HG03439 (cell line): ENCODE measurements around the gene L3MBTL3.
A peak's percentile ranks its signal among the peaks of the same experiment; 100 is the strongest.

Experiments used
- ATAC-seq: cut with Tn5 transposase; IDR thresholded peaks from one replicate; pipeline ENCODE4 v1.9.1; 2021; ENCODE audit warnings: mild to moderate bottlenecking, moderate library complexity; ENCODE audit not compliant: unreplicated experiment

The L3MBTL3 gene

DNA sequence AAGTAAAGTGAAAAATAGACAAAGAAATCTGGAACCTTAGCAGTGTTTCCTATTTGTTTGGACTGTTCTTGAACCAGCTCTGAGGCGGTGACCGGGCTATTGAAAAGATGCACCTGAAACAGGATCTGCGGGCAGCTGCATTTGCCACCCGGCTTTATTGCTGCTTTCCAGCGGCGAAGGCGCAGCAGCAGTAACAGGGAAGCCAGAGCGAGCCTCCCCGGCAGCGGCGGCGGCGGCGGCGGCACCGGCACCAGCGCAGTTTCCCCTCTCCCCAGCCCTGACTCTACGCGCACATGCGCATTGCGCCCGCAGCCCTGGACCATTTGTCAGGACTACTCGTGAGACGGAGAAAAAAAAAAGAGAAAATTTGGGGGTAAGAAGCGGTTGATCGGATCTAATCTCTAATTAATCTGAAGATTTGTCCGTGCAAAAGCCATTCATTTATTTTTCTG lies at the start of gene L3MBTL3:
Gene L3MBTL3 (plus strand): TSS at position 290 of the 452 bp plus-strand sequence. CDS start 24,119 bp downstream, outside the sequence.
- peak; percentile 64 for ATAC-seq

DNA sequence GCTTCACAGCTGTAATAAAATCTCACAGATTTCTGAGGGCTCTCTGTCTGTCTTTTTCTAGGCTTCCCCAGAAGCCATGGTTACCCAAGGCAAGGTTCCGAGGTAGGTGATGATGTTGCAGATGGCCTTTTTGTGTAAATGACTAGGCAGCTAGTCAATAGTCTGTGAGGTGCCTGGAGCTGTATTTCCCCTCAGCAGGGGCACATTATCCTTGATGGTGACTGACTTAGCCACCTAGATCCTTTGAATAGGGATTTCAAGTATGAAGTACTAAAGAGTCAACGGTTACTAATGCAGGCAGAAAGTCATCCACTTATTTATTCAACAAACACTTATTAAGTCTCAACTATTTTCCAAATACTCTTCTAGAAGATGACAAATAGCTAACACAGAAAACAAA lies 49.3 kb upstream of the L3MBTL3 start:
- ATAC-seq = no peak

DNA sequence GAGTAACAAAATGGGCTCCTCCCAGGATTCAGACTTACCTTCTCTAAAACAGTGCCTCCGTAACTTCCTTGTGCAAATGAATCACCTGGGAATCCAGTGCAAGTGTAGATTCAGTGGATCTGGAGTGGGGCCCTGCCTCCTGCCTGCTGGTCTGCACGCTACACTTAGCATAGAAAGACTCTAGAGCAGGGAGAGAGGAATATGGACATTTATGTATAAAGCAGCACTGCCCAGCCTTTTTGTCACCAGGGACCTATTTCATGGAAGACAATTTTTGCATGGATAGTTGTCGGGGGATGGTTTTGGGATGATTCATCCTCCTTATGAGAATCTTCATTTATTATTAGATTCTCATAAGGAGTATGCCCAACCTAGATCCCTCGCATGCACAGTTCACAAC lies 42.3 kb upstream of the L3MBTL3 start:
- no peak for ATAC-seq

DNA sequence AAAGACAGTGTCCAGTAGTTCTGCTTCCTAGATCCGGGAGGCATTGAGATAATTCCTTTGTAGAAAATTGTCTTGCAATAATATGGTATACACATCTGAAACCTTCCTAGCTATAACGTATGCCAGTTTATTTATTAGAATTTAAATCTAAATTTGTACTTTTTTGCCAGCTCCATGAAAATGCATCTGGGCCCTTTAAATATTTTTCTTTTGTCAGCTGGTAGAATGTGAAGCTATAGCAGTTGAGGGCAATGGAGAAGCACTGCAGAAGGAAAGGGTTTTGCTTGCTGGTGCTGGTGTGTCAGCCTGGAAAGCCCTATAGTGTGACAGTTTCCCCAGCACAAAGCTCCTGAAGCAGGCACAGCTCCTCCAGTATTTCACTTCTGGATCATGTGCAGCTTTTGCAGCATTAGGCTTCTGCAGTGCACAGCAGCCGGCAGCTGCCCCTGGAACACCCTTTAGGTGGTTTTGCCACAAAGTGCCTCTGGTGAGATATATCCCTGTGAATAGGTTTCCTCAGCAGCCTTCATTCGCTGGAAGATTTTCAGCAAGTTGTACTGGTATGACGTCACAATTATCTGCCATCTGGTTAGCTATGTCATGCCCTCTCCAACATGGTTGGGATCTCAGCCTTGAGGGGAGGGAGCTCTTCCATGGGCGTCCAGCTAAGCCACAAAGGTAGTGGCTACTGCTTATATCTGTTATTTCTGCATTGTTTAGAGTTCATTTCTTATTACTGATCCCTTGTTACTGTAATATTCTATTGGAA lies 40.0 kb upstream of the L3MBTL3 start:
- no peak for ATAC-seq

DNA sequence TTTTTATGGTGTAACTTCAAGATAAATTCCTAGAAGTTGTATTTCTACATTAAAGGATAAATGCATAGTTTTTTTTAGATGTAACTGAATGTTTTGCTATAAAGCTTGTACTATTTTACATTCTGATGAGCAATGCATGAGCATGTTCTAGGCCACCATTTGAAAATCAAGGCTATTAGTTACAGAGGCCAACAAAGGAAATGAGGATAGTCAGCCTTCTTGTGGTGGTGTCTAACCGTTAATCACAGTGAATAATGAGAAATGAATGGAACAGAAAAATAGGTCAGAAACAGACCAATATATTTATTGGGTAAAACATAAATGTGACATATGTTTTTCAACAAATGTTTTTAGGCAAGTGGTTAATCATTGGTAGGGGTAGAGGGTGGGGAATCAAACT lies 37.6 kb upstream of the L3MBTL3 start:
- no peak for ATAC-seq

DNA sequence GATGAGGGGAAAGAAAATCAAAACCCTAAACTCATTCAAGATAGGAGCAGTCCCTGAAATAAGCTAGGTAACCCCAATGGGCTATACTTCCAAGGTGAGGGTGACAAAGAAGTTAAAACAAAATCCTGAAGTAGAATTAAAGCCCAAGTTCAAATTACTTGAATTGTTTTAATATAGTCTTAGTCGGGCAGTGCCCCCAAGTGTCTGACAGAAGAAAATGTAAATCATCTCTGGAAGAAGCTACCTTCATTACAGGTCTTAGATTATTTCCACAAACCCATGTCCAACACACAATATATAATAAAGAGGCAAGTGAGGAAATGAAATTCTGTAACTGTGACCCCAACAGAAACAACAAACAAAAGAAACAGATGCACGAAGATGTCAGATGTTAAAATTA lies 36.8 kb upstream of the L3MBTL3 start:
- no peak for ATAC-seq

DNA sequence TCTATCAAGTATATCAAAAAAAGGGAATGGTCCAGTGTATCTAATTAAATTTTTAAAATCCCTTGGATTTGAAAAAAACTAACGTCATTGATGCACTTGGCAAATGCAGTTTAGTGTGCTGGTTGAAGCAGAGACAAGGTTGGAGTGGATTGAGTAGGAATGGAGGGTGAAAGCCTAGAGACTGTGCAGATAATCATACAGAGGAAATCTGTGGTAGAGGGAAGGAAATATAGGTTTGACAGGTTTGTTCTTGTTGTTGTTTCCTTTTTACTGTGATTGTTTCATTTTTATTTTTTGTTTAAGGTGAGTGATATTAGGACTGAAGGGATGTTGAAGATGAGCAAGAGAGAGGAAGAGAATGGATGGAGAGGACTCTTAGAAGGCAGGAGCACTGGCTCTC lies 29.0 kb upstream of the L3MBTL3 start:
- no peak for ATAC-seq

DNA sequence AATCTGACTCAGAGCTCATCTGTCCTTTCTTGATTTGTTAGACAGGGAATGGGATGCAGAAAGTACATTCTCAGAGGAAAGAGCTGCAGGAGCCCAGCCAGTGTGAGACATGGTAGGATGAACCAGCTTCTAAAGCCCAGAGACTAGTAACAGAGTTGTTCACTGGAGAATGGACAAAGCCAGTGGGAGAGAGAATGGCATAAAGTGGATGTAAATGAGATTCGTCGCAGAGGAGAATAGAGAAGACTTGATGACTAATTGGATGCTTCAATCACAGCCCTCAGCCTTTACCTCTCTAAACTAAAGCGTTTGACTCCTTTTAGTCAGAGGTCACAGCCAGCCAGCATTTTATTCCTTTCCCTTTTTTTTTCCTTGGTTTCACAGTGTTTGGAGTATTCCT lies 25.5 kb upstream of the L3MBTL3 start:
- ATAC-seq = no peak

DNA sequence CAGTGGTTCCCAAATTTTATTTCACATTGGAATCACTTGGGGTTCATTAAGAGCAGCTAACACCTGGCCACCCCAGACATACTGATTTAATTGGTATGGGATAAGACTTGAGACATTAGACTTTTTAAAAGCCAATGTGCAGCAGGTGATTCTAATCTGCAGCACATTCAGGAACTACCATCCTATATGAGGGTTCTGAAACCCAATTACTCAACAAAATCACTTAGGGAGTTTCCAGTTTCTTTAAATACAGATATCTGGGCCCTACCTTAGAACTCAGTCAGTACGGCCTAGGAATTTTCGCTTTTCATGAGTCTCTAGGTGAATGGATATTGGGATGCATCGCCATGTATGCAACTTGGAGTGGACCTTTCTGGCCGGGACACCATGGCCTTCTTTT lies 24.0 kb upstream of the L3MBTL3 start:
- no peak for ATAC-seq

DNA sequence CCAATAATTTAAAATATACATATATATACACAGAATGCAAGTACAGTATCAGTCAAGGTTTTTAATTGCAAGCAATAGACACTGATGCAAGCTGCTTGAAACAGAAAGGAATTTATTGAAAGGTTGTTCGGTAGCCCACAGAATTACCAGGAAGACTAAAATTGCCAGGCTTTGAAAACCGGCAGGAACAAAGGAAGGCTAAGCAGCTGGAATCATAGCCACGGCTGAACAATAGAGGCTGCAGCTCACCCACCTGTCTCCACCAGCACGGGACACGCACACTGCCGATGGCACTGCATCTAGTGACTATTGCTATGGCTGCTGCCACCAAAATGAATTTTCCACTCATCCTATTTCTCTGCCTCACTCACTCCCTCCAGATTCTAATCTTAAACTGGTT lies 22.0 kb upstream of the L3MBTL3 start:
- ATAC-seq = no peak

DNA sequence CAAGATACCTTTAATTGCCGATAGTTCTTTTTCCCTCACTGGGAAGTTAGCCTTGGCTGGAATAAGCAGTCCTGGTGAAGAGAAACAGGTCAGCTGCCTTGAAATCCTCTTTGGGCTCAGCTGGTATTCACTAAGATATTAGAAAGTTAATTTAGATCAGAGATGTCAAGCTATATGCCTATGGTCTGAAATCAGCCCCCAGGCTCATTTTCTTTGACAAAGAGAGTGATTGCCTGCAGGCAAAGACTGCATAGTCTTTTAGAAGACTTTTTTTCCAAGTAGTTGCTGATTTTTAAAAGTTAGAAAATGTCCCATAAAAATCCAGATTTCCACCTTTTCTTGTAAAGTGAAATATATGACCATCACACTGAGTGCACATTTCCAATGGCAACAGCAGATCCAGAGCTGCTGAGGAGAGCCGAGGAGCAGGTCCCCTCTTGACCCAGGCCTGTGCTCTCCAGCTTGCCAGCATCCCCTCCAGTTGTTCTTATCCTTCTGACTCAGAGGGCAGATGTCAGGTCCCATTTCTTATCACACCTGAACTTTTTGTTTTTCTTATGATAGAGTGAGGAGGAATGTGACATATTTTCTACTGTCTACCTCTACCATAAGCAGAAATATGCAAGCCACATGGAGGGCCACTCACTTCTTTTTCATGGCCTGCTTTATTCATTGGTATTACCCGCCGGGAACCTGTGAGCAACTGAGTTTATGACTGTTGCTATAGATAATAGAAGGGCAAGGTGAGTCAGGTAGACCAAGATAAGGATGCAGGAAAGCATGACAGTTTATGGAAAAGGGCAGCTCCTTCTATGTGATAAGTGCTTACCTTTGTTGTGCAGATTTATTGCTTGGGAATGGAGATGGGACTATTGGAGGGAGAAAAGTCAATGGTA lies 17.6 kb upstream of the L3MBTL3 start:
- no peak for ATAC-seq

DNA sequence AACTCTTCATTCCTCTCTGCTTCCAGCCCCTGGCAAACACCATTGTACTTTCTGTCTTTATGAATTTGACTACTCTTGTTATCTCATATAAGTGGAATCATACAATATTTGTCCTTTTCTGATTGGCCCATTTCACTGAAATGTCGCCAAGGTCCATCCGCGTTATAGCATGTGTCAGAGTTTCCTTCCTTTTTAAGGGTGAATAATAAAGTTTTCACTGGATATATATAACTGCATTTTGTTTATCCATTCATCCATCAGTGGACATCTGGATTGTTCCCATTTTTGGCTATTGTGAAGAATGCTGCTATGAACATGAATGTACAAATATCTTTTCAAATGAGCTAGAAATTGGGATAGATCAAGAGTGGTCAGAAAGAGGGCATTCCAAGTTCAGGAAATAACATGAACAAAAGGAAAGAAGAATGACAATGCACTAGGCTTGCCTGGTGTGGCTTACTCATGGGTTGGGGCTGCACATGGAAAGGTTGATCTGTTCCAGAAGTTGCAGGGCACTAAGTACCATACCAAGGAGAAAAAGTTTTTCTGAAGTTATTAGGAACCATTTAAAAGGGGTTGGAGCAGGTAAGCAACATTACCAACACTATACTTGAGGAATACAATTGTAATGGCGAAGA lies 10.0 kb upstream of the L3MBTL3 start:
- ATAC-seq = no peak

DNA sequence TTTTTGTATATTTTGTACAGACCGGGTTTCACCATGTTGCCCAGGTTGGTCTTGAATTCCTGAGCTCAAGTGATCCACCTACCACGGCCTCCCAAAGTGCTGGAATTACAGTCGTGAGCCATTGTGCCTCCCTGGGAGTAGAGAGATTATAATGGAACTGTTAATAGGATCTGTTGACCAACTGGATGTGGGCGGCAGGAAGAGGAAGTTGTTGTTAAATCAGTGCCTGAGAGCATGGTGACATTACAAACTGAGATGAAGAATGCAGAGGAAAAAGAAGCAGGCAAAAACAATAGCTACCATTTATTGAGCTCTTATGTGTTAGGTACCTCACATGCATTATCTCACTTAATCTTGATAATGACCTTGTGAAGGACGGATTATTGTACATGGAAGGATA lies 9.2 kb upstream of the L3MBTL3 start:
- ATAC-seq = no peak

DNA sequence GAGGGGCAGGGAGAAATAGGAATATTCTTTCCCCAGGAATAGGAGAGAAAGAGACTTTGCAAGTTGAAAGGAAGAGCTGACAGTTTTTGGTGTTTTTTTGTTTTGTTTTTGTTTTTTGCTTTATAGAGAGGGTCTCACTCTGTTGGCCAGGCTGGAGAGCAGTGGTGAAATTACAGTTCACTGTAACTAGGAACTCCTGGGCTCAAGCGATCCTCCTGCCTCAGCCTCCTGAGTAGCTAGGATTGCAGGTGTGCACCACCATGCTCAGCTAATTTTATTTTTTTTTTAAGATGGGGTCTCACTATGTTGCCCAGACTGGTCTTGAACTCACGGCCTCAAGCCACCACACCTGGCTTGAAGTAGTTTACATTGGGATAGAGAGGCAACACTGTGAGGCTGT lies 8.0 kb upstream of the L3MBTL3 start:
- ATAC-seq = no peak

DNA sequence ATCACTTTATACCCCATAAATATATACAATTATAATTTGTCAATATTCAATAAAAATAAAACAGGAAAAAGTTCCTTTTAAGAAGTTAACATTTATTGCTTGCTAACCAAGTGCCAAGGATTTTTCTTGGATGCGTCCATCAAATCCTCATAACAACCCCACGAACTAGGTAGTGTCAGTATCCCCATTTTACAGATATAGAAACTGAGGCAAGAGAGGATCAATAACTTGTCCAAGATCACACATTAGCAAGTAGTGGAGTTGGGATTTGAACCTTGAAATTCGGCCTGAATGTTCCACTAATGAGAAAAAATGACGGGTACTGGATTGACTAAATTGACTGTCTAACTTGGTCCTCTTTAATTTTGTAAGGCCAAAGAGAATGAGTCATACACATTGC lies 5.7 kb upstream of the L3MBTL3 start:
- no peak for ATAC-seq

DNA sequence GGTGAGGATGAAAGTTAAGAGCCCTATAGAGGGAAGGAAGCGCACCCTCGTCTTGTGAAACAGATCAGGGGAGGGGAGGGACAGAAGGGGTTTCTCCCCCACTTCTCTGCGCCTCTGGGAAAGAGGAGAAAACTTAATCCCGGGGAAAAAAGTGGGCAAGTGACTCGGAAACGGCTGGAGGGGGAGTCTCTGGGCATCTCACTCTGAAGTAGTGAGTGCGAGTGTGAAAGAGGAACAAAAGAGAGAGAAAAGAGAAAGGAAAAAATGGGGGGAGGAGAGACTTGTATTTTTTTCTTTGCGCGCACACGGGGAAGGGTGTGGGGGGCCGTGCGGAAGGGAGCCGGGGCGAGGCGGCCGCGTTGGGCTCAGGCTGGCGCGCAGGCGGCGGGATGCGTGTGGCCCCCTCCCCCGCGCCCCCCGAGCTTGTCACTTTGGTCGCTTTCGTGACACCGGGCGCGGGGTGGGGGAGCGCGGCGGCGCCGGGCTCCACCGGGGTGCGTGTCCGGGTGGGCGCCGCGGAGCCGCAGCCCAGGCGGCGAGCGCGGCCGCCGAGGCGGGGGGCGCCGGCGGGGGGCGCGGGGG lies 454 bp downstream of the L3MBTL3 start:
- peak; percentile 22 for ATAC-seq

DNA sequence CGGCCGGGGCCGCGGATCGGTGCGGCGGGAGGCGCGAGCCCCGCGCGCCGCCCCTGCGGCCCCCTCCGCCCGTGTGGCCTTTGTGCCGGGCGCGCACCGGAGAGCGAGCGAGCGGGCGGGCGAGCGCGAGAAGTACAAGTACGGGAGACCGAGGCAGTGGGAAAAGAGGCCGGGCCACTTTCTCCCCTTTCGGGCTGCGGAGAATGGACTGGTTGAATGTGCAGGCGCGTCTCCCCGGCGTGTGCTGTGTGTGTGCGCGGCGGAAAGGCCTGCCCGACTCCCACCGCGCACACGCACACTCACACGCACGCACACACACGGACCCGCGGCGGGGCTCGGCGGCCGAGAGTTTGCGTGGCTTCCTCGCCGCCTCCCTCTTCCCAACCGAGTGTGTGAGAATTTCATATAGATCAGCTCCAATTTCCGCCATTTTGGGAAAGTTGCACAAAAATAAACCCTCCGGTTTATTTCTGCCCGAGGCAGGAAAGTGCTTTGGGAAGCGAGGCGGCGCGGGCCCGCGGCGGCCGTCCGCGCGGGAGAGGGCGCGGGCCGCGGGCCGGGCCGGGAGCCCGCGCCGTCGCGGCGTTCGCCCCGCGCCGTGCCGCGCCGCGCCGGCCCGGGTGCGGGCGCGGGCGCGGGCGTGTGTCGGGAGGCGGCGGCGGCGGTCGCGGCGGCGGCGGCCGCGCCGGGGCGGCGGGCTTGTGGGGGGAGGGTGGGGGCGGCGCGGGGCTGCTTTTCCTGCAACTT lies 1.1 kb downstream of the L3MBTL3 start:
- ATAC-seq = peak; percentile 23

DNA sequence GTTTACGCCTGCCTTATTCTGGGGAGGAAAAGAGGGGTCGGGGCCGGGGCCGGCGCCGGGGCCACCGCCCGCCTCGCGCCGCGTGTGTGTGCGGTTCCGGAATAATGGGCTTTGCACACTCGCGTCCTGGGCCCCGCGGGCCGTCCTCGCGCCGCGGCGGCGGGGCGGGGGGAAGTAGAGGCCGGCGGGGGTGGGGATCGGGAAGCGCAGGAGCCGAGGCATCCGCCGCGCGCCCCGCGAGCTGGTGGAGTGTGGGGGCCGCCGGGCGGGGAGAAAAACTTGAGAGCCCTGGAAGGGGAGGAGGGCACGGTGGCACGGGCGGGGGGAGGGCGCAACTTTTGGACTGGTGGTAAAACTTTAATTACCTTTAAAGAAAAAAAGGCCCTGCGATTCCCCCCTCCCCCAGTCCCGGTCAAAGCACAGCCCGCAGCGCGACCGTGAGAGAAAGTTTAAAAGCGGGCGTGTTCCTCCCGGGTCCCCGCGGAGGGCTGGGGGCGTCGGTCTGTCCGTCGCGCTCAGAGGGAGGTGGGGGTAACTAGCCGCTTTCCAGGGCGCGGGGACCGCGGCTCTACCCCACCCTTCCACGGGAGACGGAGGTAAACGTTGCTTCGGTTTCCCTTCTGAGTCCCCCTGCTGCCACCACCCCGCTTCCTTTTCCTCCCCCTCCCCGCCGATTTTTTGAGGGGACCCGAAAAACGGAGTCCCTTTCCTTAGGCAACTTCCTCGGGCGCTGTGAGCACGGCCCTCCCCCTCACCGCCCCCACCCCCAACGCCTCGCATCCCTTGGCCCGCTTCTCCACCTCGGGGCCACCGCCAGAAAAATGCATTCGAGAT lies 1.9 kb downstream of the L3MBTL3 start:
- peak; percentile 4 for ATAC-seq

DNA sequence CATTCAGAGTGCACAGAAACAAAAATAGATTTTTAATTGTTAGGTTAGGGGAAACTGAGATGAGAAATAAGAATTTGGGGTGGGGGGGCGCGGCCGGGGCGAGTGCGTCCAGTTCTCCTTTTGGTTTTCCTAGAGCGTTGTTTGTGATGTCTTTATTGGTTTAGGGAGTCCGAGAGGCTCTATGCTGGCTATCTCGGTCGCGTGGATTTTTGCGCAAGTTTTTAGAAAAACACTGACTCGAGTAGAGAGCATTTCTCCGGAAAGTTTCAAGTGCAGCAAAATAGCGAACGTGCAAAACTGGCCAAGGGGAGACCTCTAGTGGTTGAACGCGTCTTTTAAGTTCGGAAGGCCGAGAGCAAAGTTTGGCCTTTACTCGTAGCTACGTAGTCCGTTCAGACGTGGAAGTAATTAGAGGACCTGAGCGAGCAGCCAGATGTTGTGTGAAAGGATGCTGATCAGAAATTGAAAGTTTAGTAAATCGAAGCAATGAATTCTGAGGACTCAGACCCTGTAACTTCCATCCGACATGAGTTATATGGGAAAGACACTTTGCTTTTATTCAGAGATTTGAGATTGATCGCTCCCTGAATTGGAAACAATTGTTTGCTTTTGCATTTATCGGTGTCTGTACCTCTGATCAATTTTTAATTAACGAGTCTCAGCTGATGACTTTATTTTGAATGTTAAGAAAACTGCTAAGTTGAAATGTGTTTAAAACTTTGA lies 2.7 kb downstream of the L3MBTL3 start:
- peak; percentile 76 for ATAC-seq
